Keratinocyte (primary cell): ENCODE results near the gene SWSAP1. TPM values are rescaled to one million over a fixed set of nuclear protein-coding genes. Genes with fewer than 3 reads are reported as not detected.

Experiments used
- DNase-seq: peaks from one replicate; pipeline ENCODE4 v3.0.0-alpha.2; 2011; ENCODE audit warnings: low read depth, missing footprints, low spot score
- FAIRE-seq: peaks from 2 replicates; lab custom pipeline; 2011; peaks lifted over from hg19 to GRCh38; lab: Jason Lieb, UNC
- H2AFZ ChIP-seq: 2 replicates; pipeline ENCODE4 v1.6.0; 2012; ENCODE audit warnings: low read length, control low read depth, inconsistent platforms; ENCODE audit not compliant: control insufficient read depth
- H3K27ac ChIP-seq: 2 replicates; pipeline ENCODE4 v1.5.1; 2011; ENCODE audit warnings: low read length; ENCODE audit not compliant: control insufficient read depth, insufficient read depth
- H3K27me3 ChIP-seq: 3 replicates; pipeline ENCODE4 v1.6.0; 2011; ENCODE audit warnings: low read length; ENCODE audit not compliant: control insufficient read depth, insufficient read depth; ENCODE audit errors: extremely low read depth
- H3K36me3 ChIP-seq, 2 experiments: 2 replicates in 1 of 2; 3 replicates in 1 of 2; pipeline ENCODE4 v1.5.1; 2011; ENCODE audit warnings: low read length in 2 of 2, mild to moderate bottlenecking in 1 of 2; ENCODE audit not compliant: control insufficient read depth in 2 of 2, insufficient read depth in 2 of 2; ENCODE audit errors: extremely low read depth in 1 of 2
- H3K4me1 ChIP-seq: 3 replicates; pipeline ENCODE4 v1.5.1; 2011; ENCODE audit warnings: low read length; ENCODE audit not compliant: control insufficient read depth, insufficient read depth; ENCODE audit errors: extremely low read depth
- H3K4me2 ChIP-seq: 3 replicates; pipeline ENCODE4 v1.6.0; 2011; ENCODE audit warnings: low read depth, low read length; ENCODE audit not compliant: control insufficient read depth, insufficient read depth; ENCODE audit errors: extremely low read depth
- H3K4me3 ChIP-seq, 3 experiments: fragments of 200-600 bp in 1 of 3; sonication (generic) in 1 of 3; 2 replicates in 2 of 3; 3 replicates in 1 of 3; pipeline ENCODE4 v1.5.1; 2011 to 2016; ENCODE audit warnings: low read length in 3 of 3, mild to moderate bottlenecking in 3 of 3, control low read depth in 2 of 3, inconsistent platforms in 1 of 3, low read depth in 1 of 3, mixed read lengths in 1 of 3, mixed run types in 1 of 3, moderate library complexity in 1 of 3; ENCODE audit not compliant: control insufficient read depth in 2 of 3, insufficient read depth in 2 of 3; ENCODE audit errors: extremely low read depth in 1 of 3
- H3K79me2 ChIP-seq: 2 replicates; pipeline ENCODE4 v1.6.0; 2012; ENCODE audit warnings: low read length; ENCODE audit not compliant: control insufficient read depth, insufficient read depth
- H3K9ac ChIP-seq: 3 replicates; pipeline ENCODE4 v1.6.0; 2011; ENCODE audit warnings: low read length; ENCODE audit not compliant: control insufficient read depth, insufficient read depth; ENCODE audit errors: extremely low read depth
- H3K9me1 ChIP-seq: 3 replicates; pipeline ENCODE4 v1.6.0; 2011; ENCODE audit warnings: low read length; ENCODE audit not compliant: control insufficient read depth, insufficient read depth; ENCODE audit errors: extremely low read depth
- H3K9me3 ChIP-seq: 2 replicates; pipeline ENCODE4 v1.5.1; 2012; ENCODE audit warnings: low read depth, low read length; ENCODE audit not compliant: control insufficient read depth
- H4K20me1 ChIP-seq: 3 replicates; pipeline ENCODE4 v1.6.0; 2011; ENCODE audit warnings: low read length; ENCODE audit not compliant: control insufficient read depth, insufficient read depth; ENCODE audit errors: extremely low read depth
- EZH2 ChIP-seq: IDR thresholded peaks from one replicate; pipeline ENCODE4 v1.6.1; 2012; ENCODE audit warnings: inconsistent platforms, mild to moderate bottlenecking, low read length, moderate library complexity
- dilution Hi-C: fragments of 300-500 bp; cut with MboI; formaldehyde crosslinking; loops from one replicate; pipeline ENCODE4 v1.7.0; 2020; ENCODE audit warnings: low sequenced_read_pairs; ENCODE audit not compliant: extremely low pct_ligation_motif_present
- polyA plus RNA-seq, 5 experiments: library from polyadenylated mRNA; depleted of rRNA in 3 of 5; stranded (reverse) in 3 of 5; stranded (forward) in 1 of 5; unstranded in 1 of 5; fragments of >200 nt; gene quantifications; 1 replicate in 1 of 5; 2 replicates in 3 of 5; 3 replicates in 1 of 5; pipeline versions ENCODE4 v1.2.1 to v1.2.3, GENCODE V29; 2011 to 2012; ENCODE audit warnings: missing spikeins in 2 of 5, low read depth in 1 of 5, low replicate concordance in 1 of 5
- TF ChIP-seq, protein P1 (sequence below), 3 experiments: IDR thresholded peaks in 1 of 3; conservative IDR thresholded peaks in 1 of 3; optimal IDR thresholded peaks in 1 of 3; 2 replicates in 2 of 3; 3 replicates in 1 of 3; pipeline versions ENCODE3 to v1.5.1; 2011; ENCODE audit warnings: low read length in 3 of 3, mild to moderate bottlenecking in 3 of 3, moderate library complexity in 2 of 3, control low read depth in 1 of 3, inconsistent platforms in 1 of 3; ENCODE audit not compliant: insufficient read depth in 2 of 3; ENCODE audit errors: extremely low read depth in 1 of 3

The SWSAP1 gene
- polyA plus RNA-seq, 1 donor (not counting 4 experiments of a cell fraction or from before 2014, with no cell fraction given): 2.1 TPM

DNA sequence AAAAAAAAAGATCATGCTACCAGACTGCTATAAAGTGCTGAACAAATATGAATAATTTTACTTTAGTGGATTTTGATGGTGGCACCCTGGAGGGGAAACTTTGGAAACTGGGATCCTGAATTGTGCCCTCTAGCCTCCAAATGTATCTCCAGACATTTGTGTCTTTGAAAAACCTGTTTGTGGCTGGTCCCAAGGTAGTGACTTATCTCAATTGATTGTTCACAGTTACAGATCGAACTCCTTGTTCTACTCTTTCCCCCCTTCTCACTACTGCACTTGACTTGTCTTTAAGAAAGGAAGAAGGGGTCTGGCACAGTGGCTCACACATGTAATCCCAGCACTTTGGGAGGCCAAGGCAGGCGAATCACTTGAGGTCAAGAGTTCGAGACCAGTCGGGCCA lies 34.1 kb downstream of the SWSAP1 start:
- Histone ChIP-seq H3K9me1 (no peaks in the 10 kb centered on the region), H3K79me2 (no peaks in the 10 kb centered on the region), H4K20me1 (no peaks in the 10 kb centered on the region), H3K27ac (no peak overlapping the region), H3K27me3 (no peaks in the 10 kb centered on the region), H3K4me3 (no peak overlapping the region), H3K4me2 (no peak overlapping the region), H3K4me1 (no peaks in the 10 kb centered on the region), H2AFZ (no peak overlapping the region), H3K9me3 (no peaks in the 10 kb centered on the region), H3K9ac (no peak overlapping the region), H3K36me3 (no peaks in the 10 kb centered on the region)
- DNase-seq (no peak), FAIRE-seq (no peak)
- TF ChIP-seq EZH2: no peak
- TF ChIP-seq, protein P1, sequence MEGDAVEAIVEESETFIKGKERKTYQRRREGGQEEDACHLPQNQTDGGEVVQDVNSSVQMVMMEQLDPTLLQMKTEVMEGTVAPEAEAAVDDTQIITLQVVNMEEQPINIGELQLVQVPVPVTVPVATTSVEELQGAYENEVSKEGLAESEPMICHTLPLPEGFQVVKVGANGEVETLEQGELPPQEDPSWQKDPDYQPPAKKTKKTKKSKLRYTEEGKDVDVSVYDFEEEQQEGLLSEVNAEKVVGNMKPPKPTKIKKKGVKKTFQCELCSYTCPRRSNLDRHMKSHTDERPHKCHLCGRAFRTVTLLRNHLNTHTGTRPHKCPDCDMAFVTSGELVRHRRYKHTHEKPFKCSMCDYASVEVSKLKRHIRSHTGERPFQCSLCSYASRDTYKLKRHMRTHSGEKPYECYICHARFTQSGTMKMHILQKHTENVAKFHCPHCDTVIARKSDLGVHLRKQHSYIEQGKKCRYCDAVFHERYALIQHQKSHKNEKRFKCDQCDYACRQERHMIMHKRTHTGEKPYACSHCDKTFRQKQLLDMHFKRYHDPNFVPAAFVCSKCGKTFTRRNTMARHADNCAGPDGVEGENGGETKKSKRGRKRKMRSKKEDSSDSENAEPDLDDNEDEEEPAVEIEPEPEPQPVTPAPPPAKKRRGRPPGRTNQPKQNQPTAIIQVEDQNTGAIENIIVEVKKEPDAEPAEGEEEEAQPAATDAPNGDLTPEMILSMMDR (optimal IDR thresholded peaks at IDR 0.05 in 1 of 3, IDR thresholded peaks at IDR 0.05 in 1 of 3, conservative IDR thresholded peaks at IDR 0.05 in 1 of 3; ENCODE audit: extremely low read depth in 1 of 3, insufficient read depth in 2 of 3, low read length in 3 of 3): no peak
- dilution Hi-C loops: no loop called here

DNA sequence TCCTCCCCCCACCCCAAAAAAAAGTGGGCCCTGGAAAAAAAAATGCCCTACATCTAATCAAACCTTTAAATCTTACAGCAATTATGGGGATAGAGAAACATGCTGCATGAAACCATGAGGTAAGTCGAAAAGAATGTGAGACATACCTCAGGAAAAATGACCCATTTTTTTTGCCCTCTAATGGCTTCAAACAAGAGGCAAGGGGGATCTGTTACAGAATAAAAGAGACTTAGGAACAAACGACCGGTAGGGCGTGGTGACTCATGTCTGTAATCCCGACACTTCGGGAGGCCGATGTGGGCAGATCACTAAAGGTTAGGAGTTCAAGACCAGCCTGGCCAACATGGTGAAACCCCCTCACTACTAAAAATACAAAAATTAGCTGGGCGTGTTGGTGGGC lies 36.2 kb downstream of the SWSAP1 start:
- no peaks in the 10 kb centered on the region for H3K79me2 ChIP-seq
- H3K4me1 ChIP-seq: no peaks in the 10 kb centered on the region
- H4K20me1 ChIP-seq: no peaks in the 10 kb centered on the region
- FAIRE-seq (no peak), DNase-seq (no peak)
- H3K9me3 ChIP-seq: no peaks in the 10 kb centered on the region
- H3K4me2 ChIP-seq: no peak overlapping the region
- no peak overlapping the region for H3K4me3 ChIP-seq
- no peaks in the 10 kb centered on the region for H3K27me3 ChIP-seq
- H3K36me3 ChIP-seq: no peaks in the 10 kb centered on the region
- dilution Hi-C loops: no loop called here
- H3K27ac ChIP-seq: no peak overlapping the region
- no peak overlapping the region for H2AFZ ChIP-seq
- no peak overlapping the region for H3K9ac ChIP-seq
- no peaks in the 10 kb centered on the region for H3K9me1 ChIP-seq
- TF ChIP-seq, protein P1 (optimal IDR thresholded peaks at IDR 0.05 in 1 of 3, IDR thresholded peaks at IDR 0.05 in 1 of 3, conservative IDR thresholded peaks at IDR 0.05 in 1 of 3; ENCODE audit: extremely low read depth in 1 of 3, insufficient read depth in 2 of 3, low read length in 3 of 3): no peak
- no peak for TF ChIP-seq EZH2
